ENCODE data around the gene GNGT2. TPM values are rescaled to one million over a fixed set of nuclear protein-coding genes. Genes with fewer than 3 reads are reported as not detected.
"Not testable (repeated sequence)": the region's sequence is repeated elsewhere in the genome, so short reads cannot be mapped to it uniquely, and the experiment has no call there.

Gene GNGT2
- total and polyA plus RNA-seq, 8 donors, result 2.5 to 4.8 (median 3.4) TPM

GRCh38 chr17:49193513-49194296, 16.7 kb downstream of the GNGT2 start:
- H3K9me3 ChIP-seq, result no peaks in the 10 kb centered on the region
- peak in 3 of 4 donors; percentile 49 to 70 (median 66) for DNase-seq
- peak; percentile 2 for ATAC-seq
- intact Hi-C loops (cut with DNase I), result no loop called here
- peaks cover 0 to 22% of the 10 kb centered on the region in 2 donors for H3K4me1 ChIP-seq
- H3K4me3 ChIP-seq, result peak overlapping the region; percentile 75 to 78
- TF ChIP-seq CTCF (IDR thresholded peaks at IDR 0.05), result no peak
- H3K27me3 ChIP-seq, result no peaks in the 10 kb centered on the region
- no peaks in the 10 kb centered on the region for H3K36me3 ChIP-seq
- peak overlapping the region; percentile 97 to 98 for H3K27ac ChIP-seq

- Histone ChIP-seq H3K4me1 (peaks cover 0 to 22% of the 10 kb centered on the region in 2 donors), H3K27ac (peak overlapping the region; percentile 97 to 98), H3K27me3 (no peaks in the 10 kb centered on the region), H3K36me3 (no peaks in the 10 kb centered on the region), H3K4me3 (peak overlapping the region; percentile 75 to 78), H3K9me3 (no peaks in the 10 kb centered on the region)
- no peak for TF ChIP-seq CTCF (IDR thresholded peaks at IDR 0.05)
- peak; percentile 90 to 94 (median 92) for DNase-seq
- peak; percentile 85 for ATAC-seq
- intact Hi-C loops (cut with DNase I), result no loop called here
Measured at GRCh38 chr17:49191917-49192741, 18.2 kb downstream of the GNGT2 start.

GRCh38 chr17:49191409-49191916, 18.9 kb downstream of the GNGT2 start:
- Histone ChIP-seq H3K27me3 (no peaks in the 10 kb centered on the region), H3K9me3 (no peaks in the 10 kb centered on the region), H3K4me1 (peaks cover 0 to 22% of the 10 kb centered on the region in 2 donors), H3K36me3 (no peaks in the 10 kb centered on the region), H3K27ac (peak overlapping the region; percentile 97 to 98), H3K4me3 (peak overlapping the region; percentile 75 to 78)
- ATAC-seq, result peak; percentile 0
- intact Hi-C loops (cut with DNase I), result no loop called here
- TF ChIP-seq CTCF (IDR thresholded peaks at IDR 0.05), result no peak
- DNase-seq, result no peak

- peaks cover 0 to 22% of the 10 kb centered on the region in 2 donors for H3K4me1 ChIP-seq
- H3K36me3 ChIP-seq, result no peaks in the 10 kb centered on the region
- H3K27me3 ChIP-seq, result no peaks in the 10 kb centered on the region
- intact Hi-C loops (cut with DNase I), result no loop called here
- H3K27ac ChIP-seq, result peak overlapping the region in 1 of 2 donors; percentile 98
- ATAC-seq (no peak), DNase-seq (no peak)
- TF ChIP-seq CTCF (IDR thresholded peaks at IDR 0.05), result no peak
- no peaks in the 10 kb centered on the region for H3K9me3 ChIP-seq
- no peak overlapping the region for H3K4me3 ChIP-seq
Measured at GRCh38 chr17:49190932-49191331, 19.4 kb downstream of the GNGT2 start.

- intact Hi-C loops (cut with DNase I), result no loop called here
- TF ChIP-seq CTCF (IDR thresholded peaks at IDR 0.05), result no peak
- H3K27me3 ChIP-seq, result no peaks in the 10 kb centered on the region
- H3K9me3 ChIP-seq, result peaks cover 0 to 14% of the 10 kb centered on the region in 2 donors
- ATAC-seq (no peak), DNase-seq (no peak)
- no peak overlapping the region for H3K27ac ChIP-seq
- H3K4me3 ChIP-seq, result no peak overlapping the region
- H3K4me1 ChIP-seq, result peaks cover 0 to 15% of the 10 kb centered on the region in 2 donors
- H3K36me3 ChIP-seq, result no peaks in the 10 kb centered on the region
Measured at GRCh38 chr17:49187301-49187700, 23.1 kb downstream of the GNGT2 start.

GRCh38 chr17:49185381-49185780, 25.0 kb downstream of the GNGT2 start:
- intact Hi-C loops (cut with DNase I), result not testable (repeated sequence)

GRCh38 chr17:49184522-49184921, 25.9 kb downstream of the GNGT2 start:
- not testable (repeated sequence) for H3K4me1 ChIP-seq, H3K36me3 ChIP-seq, H3K27ac ChIP-seq, DNase-seq, ATAC-seq, H3K27me3 ChIP-seq, H3K4me3 ChIP-seq
- H3K9me3 ChIP-seq, result peaks cover 0 to 14% of the 10 kb centered on the region in 2 donors
- intact Hi-C loops (cut with DNase I), result loop anchor here in 1 of 2 donors (5.0 kb wide), 1 partner anchor 38 kb away; no protein-coding TSS in a partner anchor

More at GRCh38 chr17:49185381-49185780, 25.0 kb downstream of the GNGT2 start:
- H3K27ac ChIP-seq, DNase-seq, H3K36me3 ChIP-seq, H3K4me3 ChIP-seq, H3K27me3 ChIP-seq, ATAC-seq, H3K4me1 ChIP-seq: not testable (repeated sequence)
- peaks cover 0 to 14% of the 10 kb centered on the region in 2 donors for H3K9me3 ChIP-seq
